Loucy (cell line): ENCODE measurements around the gene CLIP1.

Experiments used
- CTCF ChIP-seq: fragments of 200-600 bp; sonication (generic); conservative IDR thresholded peaks from 2 replicates; pipeline ENCODE4 v1.5.1; 2014; ENCODE audit warnings: mild to moderate bottlenecking, antibody characterized with exemption, low read length
- EZH2phosphoT487 ChIP-seq: fragments of 200-600 bp; IDR thresholded peaks from 2 replicates; pipeline ENCODE4 v1.6.1; 2018; ENCODE audit warnings: antibody characterized with exemption, mild to moderate bottlenecking, moderate library complexity, borderline replicate concordance

GRCh38 chr12:122407208-122407607 lies 15.3 kb downstream of the CLIP1 start:
- TF ChIP-seq CTCF (no peak), EZH2phosphoT487 (no peak)
